AG10803 (cell line): ENCODE data around the gene NSD1.

Experiments used
- DNase-seq: peaks from one replicate; pipeline ENCODE4 v3.0.0; 2010; ENCODE audit warnings: low read depth
- H3K4me3 ChIP-seq: 2 replicates; pipeline ENCODE4 v1.5.1; 2011; ENCODE audit warnings: mild to moderate bottlenecking, low read length, control low read depth
- TF ChIP-seq, protein P1 (sequence below): conservative IDR thresholded peaks from 2 replicates; pipeline ENCODE4 v1.5.1; 2011; ENCODE audit warnings: mild to moderate bottlenecking, low read length, control low read depth, inconsistent platforms

Gene NSD1

DNA sequence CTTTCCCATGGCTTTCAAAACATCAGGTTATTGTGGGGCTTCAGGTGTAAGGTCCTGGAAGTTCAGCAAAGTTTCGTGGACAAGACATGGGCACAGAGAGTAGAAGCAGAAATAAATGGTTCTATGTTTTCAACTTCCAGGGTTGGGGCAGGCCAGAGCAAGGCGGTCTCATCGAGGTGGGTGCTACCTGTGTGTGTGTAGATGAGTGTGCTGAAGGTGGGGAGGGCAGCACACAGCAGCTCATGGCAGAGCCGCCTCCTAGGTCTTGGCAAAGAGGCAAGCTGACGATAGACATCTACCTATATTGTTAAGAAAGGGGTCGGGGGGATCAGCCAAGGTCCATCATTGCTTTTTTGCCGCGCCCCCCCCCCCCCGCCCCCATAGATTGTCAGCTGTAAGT, 166.1 kb downstream of the NSD1 start:
- no peak overlapping the region for H3K4me3 ChIP-seq
- no peak for DNase-seq
- TF ChIP-seq, protein P1, sequence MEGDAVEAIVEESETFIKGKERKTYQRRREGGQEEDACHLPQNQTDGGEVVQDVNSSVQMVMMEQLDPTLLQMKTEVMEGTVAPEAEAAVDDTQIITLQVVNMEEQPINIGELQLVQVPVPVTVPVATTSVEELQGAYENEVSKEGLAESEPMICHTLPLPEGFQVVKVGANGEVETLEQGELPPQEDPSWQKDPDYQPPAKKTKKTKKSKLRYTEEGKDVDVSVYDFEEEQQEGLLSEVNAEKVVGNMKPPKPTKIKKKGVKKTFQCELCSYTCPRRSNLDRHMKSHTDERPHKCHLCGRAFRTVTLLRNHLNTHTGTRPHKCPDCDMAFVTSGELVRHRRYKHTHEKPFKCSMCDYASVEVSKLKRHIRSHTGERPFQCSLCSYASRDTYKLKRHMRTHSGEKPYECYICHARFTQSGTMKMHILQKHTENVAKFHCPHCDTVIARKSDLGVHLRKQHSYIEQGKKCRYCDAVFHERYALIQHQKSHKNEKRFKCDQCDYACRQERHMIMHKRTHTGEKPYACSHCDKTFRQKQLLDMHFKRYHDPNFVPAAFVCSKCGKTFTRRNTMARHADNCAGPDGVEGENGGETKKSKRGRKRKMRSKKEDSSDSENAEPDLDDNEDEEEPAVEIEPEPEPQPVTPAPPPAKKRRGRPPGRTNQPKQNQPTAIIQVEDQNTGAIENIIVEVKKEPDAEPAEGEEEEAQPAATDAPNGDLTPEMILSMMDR: no peak

DNA sequence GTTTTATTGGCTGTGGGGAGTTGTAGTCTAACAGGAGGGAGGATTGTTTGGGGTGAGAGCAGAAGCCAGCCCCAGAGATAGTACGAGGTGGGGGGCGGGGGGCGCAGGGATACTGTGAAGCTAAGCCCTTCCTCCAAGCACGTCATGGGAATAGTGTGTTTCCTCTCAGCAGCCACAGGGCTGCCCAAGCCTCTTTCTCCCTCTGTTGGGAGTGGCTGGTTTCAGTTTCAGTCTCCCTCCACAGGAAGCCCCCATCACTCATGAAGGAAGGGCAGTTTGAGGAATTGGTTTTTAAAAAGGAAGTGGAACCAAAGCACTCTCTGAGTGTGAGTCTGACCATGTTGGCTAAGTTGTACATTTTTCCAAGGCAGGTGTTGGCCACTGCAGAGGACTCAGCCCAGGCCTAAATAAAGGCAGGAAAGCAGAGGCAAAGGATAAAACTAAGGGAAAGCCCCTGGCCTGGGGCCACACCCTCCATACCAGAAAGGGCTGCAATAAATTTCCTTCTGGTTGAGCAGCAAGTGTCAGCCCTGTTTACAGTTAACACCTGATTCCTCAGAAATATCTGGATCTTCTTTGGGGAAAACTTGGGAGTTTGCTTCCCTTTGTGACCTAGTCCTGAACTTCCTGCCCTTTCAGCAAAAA, 166.8 kb downstream of the NSD1 start:
- TF ChIP-seq, protein P1: peak; percentile 25; the same call in 1 of the 2 replicates
- DNase-seq: peak; percentile 58
- no peak overlapping the region; the same call in 1 of the 2 replicates for H3K4me3 ChIP-seq

DNA sequence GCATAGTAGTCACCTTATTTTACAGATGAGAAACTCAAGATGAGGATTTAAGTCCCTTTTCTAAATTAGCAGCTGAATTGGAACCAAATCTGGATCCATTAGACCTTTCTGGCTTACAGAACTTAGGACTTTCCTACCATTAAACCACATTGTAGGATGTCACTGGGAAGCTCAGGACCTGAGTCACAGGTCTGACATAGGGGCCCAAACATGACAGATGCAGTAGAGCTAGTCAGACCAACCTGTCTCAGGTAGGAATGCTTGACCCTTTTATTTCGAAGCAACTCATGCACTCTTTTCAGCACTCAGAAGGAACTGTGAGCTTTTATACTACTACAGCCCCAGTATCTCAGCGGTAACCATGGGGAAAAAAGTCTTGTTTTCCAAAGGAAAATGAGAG, 167.4 kb downstream of the NSD1 start:
- DNase-seq: no peak
- H3K4me3 ChIP-seq: no peak overlapping the region
- TF ChIP-seq, protein P1: no peak

DNA sequence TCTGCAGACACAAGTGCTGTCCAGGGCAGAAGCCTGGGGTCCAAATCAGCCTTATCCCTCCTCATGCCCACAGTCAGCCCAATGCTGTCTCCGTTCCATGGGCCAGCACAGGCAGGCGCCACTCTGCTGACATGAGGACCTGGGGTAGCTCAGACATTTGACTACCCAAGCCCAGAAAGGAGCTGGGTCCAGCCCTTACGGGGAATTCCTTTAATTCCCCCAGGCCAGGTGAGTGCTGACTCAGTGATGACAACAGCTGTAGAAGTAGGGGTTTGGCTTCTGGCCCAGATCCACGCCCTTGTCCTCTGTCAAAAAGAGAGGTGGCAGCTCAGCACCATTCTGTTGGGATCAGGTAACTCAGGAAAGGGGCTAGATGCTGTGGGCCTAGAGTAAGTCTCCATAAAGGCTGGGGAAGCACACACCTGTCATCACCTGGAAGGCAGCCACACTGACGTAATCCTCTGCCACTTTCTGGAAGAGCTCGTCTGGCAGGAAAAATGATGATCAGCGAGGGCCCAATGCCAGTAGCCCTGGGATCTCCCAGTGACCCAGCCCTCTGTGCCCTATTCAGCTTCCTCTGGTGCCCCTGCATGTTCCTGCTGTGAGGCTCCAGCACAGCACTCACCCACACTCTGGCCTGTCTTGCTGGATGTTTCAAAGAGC, 168.1 kb downstream of the NSD1 start:
- peak overlapping the region; percentile 15; the same call in 1 of the 2 replicates for H3K4me3 ChIP-seq
- no peak for DNase-seq
- TF ChIP-seq, protein P1: no peak

DNA sequence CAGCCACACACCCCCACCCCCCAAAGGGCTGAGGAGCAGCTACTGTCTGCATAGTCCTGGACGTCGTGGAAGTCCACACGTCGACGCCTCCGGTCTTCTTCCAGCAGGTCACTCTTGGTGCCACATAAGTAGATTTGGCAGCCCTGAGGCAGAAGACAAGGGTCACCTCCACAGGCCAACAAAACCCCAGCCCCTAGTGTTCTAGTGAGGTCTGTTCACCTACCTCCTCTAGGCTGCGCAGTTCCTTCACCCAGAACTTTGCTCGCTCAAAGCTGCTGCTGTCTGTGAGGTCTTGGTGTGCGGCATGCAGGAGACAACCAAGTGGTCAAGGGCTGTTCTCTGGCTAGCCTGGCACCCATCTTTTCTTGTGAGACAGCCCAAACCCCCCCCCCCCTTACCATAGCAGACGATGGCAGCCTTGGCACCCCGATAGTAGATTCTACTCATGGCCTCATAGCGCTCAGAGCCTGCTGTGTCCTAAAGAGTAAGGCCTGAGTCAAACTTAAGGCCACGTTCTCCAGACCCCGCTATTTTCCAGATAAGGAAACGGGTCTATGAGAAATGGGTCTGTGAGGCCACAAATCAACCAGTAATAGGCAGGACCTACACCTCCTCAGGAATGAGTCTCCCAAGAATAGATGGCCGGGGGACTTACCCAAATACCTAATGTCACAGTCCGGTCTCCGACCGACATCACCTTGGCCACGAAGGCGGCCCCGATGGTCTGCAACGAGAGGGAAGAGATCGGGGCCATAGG, 169.0 kb downstream of the NSD1 start:
- TF ChIP-seq, protein P1: peak; percentile 32; the same call in 1 of the 2 replicates
- H3K4me3 ChIP-seq: peak overlapping the region; percentile 92
- DNase-seq: peak; percentile 18

DNA sequence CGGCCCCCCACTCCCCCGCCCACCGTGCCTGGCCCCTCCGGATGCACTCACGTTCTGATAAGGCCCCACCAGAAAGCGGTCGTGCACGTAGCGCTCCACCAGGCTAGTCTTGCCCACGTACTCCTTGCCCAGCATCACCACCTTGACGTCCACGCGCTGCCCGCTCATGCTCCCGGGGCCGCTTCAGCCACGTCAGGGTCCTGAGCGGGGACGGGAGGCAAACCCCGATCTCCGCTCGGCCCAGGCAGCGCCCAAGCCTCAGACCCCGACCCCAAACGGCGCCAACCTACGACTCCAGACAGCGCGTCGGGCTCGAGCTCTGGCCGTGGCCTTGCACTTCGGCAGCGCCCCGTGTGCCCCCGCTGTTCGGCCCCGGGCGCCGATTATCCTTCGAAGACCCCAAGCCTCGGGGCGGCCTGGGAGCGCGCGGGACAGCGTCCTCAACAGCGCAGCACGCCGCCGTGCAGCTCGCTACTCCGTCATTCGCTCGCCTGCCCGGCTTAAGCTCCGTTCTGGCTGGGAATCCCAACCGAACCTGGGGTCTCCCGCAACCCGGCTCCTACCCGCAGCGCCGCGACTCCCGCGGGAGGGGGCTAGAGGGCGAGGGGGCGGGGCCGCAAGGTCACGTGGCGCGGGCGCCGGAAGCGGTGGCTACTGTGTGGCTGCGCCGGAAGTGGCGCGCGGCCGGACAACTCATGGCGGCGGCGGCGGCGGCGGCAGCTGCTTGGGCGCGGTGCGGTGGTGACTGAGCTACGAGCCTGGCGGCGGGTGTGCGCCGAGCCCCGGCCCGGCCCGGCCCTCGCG, 169.8 kb downstream of the NSD1 start, which contains the start of the genes PRELID1 and RAB24:
Gene PRELID1 (plus strand): TSS at position 679 of the 804 bp plus-strand sequence. CDS start 187 bp downstream, outside the sequence.
Gene RAB24 (minus strand): TSS at position 599 of the 804 bp plus-strand sequence. CDS start 431 bp downstream, at position 168.
- TF ChIP-seq, protein P1: peak; percentile 24
- peak within 1 kb of the TSS; percentile 93 for H3K4me3 ChIP-seq
- peak; percentile 79 for DNase-seq
